HG03520 (cell line): ENCODE data around the gene FLVCR1.
"Not testable (repeated sequence)": the region's sequence is repeated elsewhere in the genome, so short reads cannot be mapped to it uniquely, and the experiment has no call there.

Experiments used
- ATAC-seq: cut with Tn5 transposase; IDR thresholded peaks from one replicate; pipeline ENCODE4 v1.9.1; 2021; ENCODE audit warnings: mild to moderate bottlenecking, moderate library complexity; ENCODE audit not compliant: unreplicated experiment

The FLVCR1 gene

DNA sequence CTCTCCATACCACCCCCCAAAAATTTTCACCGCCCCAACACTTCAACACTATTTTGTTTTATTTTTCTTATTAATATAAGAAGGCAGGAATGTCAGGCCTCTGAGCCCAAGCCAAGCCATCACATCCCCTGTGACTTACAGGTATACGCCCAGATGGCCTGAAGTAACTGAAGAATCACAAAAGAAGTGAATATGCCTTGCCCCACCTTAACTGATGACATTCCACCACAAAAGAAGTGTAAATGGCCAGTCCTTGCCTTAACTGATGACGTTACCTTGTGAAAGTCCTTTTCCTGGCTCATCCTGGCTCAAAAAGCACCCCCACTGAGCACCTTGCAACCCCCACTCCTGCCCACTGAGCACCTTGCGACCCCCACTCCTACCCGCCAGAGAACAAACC is 56.0 kb downstream of the FLVCR1 start:
- ATAC-seq, result not testable (repeated sequence)

DNA sequence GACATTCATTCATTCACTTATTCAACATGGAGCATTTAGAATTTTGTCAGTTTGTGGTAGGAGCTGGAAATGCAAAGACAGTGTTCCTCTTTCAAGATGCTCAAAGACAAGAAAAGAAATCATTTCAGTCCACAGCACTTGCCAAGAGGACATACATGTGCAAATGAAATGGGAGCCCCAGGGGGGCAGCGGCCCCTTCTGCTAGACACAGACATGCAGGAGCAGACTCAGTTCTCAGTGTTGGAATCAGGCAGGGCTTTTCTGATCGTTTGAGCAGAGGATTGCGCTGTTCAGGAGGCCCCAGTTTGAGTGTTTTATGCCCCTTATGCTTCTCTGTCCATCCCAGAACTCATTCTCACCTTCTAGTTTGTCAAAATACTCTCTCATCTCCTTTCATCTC is 56.7 kb downstream of the FLVCR1 start:
- no peak for ATAC-seq

DNA sequence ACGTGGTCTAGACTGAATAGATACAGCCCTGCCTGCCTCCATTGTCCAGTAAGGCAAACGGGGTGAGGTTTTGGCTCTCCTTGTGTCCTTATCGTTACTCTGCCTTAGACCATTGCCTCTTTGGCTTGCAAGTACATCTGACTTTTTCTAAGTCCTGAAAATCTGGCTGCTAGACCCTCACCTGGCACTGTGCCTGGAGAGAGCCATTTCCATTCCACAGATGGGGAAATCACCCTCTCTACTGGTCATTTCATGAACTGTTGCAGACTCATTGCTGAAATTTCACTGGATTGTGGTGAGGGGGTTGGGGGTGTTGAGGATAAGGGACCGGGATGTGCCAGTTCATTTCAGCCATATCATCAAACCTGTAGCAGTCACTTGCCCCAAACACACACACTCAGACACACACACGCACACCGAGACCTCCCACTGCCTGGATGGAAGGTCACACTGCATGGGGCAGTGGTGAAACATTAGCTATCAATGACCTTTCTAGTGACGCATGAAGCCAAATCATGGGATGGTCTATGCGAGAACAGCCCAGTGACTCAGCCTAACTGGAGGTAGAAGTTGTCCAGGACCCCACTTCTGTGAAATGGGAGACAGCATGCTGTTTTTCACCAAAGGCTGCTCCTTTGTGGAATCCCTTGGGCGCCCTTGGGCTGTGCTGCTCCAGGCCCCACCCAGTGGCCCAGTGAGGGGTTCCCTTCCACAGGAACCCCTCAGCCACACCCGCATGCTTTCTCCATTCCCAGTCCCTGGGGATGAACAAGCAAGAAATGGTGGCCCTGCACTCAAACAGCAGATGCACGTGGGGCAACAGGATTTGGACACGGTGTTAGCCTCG is 57.4 kb downstream of the FLVCR1 start:
- ATAC-seq, result no peak

DNA sequence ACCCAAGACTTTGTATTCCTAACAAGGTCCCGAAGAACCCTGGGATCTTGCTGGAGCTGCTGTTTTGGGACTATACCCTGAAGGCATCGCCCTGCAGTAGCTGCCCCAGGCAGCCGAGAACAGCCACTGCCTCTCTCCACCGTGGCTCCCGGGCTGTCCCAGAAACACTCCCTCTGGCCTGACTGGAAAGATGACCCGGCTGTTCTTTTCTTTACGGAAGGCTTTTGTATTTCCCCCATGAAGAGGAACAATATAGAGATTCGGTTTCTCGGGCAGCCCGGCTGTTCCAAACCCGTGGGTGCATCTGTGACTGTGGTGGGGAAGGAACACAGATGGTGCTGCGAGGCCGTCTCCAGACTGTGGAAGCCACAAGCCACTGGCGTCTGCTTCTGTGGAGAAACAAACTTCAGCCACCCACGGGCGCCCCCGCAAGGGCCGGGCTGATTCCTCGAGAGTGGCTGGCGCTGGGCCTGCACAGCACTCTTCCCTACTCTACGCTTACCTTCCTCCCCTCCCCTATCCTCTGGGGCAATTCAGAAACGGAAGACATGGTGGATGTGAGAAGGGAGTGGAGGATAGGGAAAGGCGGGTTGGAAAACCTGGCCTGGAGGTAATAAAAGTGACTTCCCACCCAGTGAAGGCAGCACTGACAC is 58.5 kb downstream of the FLVCR1 start:
- no peak for ATAC-seq

DNA sequence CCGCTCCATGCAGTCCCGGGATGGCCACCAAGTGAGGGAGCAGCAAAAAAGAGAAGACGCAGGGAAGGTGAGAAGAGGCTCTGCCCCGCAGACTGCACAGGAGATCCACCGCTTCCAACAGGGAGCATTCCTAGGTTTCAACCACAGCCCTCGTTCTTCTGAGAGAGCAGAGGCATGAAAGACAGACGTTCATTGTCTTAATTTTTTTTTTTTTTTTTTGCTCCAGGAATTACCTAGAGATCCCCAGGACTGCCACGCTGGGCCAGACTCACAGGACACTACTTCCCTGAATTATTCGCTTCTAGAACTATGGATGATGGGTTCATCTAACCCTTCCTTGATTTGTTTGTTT is 59.0 kb downstream of the FLVCR1 start:
- no peak for ATAC-seq

DNA sequence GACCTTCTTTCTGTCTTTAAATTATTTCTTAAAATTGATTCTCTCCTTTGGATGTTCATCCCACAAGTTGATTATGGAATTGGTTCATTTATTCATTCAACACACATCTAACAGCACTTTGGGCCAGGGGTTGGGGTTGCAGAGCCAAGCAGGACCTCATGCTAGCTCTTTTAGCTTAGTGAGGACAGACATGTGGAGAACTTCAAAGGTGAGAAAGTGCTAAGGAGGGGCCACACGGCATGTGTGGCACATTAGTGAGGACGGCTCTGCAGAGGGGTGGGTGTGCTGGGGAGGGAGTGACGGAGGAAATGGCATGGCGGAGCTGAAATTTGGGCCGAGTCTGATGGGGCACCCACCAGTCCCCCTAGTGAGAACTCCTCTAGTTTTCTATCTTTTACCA is 59.8 kb downstream of the FLVCR1 start:
- no peak for ATAC-seq

DNA sequence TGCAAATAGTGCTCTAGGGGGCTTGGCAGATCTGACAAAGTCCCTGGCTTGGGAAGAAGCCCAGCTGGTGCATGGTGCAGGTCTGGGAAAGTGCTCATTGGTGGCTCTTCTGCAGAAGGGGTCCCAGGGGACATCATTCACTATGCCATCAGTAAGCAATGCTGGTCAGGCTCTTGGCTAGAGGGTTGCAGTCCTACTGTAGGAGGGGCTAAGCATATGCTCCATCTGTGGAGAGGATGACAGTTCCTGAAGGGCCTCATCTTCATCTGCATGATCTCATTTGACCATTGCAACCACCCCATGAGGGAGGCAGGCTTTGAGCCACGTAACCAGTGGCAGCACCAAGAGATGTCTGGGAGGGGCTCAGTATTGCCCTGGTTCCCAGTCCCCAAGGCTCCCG is 60.7 kb downstream of the FLVCR1 start:
- ATAC-seq, result no peak

DNA sequence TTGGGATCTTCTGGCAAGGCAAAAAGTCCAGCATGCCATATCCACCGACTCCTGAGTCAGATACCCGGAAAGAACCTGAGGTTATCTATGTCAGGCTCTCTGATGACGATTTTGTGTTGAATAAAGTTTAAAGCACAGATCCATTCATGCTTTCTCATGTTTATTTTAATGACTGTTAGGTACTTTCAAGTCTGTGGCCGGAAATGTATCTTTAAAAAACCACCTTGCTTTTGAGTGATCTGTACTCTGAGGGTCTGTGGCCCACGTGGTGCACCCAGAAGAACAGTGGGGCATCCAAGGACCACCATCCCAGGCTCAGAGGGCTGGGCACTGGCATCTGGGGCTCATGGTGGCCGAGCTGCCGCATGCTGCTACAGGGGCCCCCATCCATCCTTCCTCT is 62.2 kb downstream of the FLVCR1 start:
- ATAC-seq, result no peak

DNA sequence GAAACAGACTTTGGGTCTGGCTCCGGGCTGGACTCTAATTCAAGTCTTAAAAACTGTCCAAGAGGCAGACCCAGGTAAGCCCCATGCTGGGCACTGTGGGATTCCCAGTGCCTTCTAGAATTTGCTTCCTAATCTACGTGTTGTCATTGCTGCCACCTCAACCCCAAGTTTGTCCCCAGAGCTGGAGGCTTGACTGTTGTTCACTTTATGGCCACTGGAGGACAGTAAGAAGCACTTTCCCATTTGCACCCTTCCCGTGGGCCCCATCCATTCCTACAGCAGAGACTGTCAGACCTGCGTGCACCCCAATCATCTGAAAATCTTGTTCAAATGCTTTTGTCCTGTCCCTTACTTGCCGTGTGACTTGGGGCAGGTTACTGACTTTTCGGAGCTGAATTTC is 62.8 kb downstream of the FLVCR1 start:
- no peak for ATAC-seq

DNA sequence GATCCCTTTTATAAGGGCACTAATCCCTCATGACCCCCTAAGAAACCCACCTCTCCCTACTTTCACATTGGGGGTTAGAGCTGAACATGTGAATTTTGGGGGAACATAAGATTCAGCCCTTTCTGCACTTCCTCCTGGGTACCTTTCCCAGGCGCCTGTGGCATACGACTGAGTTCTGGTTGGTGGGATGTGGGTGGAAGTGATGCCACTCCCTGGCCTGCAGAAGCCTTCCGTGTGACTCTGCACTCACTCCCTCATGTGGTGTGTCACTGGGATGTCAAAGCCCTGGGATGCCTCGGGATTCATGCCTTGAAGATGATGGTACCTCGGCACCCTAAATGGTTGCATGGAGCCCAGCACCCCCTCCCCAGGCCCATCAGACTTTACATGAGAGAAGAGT is 63.9 kb downstream of the FLVCR1 start:
- no peak for ATAC-seq

DNA sequence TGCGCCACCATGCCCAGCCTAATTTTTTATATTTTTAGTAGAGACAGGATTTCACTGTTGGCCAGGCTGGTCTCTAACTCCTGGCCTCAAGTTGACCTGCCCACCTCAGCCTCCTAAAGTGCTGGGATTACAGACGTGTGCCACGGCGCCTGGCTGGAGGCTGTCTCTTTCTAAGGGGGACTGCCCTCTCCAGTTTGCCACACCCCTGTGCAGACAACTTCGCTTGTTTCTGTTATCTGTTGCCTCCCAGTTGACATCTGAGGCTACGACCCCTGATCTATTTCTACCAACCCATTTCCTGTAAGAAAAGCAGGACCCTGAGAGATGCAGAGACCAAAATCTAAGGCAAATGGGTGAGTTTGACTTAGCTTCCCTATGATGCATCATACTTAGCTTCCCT is 68.3 kb downstream of the FLVCR1 start:
- ATAC-seq, result no peak

DNA sequence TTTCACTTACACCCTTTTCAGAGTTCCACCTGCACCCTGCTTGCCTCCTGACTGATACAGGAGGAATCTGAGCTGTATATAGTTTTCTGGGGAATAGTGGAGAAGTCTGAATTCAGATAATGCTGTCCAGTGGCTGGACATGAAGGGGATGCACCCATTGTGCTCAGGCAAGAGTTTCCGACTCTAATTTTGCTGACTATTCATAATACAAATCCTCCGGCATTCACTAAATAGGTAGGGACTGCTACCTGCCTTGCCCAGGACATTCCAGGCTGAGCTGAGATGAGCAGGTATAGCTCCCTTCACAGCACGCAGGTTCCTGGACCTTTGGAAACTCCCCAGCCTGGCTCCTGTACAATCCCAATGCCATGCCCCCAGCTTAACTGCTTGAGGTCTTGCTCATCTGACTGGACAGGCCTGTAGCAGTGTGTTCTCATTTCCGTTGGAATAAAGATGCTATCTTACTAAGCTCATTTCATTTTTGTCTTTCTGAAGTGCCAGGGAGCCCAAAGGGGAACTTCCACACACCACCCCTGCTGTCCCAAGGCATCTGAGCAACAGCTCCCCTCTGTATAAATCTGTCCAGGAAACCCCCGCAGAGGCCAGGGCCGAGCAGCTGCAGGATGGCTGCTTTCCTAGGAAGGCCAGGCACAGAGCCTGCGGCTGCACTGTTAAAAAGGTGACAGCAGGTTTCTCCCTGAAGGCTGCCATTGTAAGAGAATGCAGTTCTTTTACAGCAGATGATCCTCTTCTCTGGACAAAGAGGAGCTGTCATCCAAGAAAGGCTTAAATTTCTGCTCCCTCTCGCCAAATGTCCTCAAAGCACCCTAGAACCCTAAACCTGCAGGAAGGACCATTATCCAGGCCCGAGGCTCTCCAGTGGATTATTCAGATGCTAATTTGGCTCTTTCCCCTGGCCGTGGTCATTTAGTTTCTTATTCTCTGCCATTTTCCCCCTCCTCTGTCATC is 70.5 kb downstream of the FLVCR1 start:
- ATAC-seq, result peak; percentile 49

DNA sequence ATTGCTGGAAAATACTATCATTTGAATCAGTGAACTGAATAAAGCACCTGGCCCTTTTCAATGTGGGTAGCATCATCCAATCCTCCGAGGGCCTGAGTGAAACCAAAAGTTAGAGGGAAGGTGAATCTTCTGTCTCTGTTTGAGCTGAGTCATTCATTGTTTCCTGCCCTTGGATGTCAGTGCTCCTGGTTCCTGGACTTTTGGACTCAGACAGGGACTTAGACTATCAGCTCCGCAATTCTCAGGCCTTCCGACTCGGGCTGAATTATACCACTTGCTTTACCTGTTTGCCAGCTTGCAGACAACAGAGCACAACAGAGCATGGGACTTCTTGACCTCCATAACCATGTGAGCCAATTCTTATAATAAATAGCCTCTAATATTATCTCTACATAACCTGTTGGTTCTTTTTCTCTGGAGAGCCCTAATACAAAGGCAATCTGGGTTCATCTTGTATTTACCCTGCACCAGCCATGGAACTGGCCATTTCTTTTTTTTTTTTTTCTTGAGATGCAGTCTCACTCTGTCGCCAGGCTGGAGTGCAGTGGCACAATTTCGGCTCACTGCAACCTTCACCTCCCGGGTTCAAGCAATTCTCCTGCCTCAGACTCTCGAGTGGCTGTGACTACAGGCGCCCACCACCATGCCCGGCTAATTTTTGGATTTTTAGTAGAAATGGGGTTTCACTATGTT is 73.1 kb downstream of the FLVCR1 start:
- ATAC-seq, result no peak

DNA sequence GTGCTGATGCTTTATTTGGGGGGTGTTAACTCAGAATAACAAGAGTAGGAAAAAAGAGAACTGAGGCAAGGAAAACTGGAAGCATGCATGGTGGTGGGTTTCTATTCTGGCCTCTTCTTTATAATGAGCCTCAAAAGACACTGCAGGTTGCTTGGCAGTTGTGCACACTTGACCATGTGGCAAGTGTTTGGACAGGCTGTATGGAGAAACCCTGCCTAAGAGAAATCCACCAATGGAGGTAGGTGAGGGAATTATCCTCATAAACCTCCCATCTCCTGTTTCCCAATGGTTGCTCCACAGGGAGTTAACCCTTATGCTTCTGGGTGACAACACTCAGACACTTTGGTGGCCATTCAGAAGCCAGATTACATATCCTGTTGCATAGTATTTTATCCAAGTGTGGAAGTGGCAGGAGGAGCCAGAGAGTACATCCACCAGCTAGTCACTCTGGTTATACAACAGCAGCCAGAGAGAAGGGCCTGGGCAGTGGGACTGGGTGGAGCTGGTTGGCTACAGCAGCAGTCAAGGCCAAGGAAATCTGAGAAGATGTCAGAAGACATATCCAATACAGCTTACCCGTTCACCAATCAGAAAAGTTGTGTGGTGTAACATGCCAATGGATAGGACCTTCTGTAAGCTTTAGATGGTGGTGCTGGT is 75.9 kb downstream of the FLVCR1 start:
- ATAC-seq, result no peak

DNA sequence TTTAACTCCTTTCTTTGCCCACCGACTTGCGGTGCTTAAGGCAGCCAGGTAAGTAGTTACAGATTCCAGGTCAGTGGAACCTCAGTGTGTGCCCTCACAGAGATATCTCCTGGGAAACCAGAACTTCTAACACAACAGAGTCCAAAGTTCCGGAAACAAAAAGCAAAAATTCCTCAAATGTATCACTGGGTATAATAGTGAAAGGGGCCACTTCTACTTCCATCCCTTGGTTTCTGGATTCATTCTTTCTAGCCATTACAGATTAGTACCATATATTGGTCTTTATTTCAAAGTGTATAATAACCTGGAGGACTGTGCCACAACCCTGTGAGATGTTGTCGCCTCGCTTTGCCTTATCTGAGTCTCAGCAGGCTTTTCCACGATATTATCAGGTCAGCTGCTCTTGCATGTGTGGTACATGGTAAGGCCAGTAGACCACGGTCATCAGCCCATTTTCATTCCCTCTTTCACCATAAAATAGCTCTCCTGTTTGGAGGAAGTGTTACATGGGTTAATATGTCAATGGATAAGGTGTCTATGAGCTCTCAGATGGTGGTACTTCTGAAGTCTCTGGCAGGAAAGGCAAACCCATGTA is 77.4 kb downstream of the FLVCR1 start:
- ATAC-seq, result no peak

DNA sequence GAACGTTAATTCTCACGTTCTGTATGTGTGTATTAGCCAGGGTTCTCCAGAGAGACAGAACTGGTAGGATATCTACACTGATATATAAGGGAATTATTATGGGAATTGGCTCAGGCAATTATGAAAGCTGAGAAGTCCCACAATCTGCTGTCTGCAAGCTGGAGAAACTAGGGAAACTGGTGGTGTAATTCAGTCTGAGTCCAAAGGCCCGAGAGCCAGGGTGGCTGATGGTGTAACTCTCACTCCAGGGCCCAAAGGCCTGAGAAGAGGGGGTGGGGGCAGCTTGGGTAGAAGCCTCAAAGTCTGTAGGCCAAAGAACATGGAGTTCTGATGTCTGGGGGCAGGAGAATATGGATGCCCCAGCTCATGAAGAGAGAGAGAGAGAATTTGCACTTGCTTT is 79.0 kb downstream of the FLVCR1 start:
- ATAC-seq, result no peak

DNA sequence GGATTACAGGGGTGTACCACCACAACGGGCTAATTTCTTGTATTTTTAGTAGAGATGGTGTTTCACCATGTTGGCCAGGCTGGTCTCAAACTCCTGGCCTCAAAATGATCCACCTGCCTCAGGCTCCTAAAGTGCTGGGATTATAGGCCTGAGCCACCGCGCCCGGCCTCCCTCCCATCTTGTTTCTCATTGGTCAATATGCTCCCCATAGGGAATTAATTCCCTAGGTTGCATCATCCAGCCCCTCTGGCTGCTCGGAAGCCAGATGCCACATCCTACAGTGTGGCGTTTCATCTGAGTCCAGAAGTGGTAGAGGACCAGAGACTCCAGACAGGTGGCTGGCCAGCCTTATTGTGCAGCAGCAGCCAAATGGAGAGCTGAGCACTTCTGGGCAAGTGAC is 80.8 kb downstream of the FLVCR1 start:
- no peak for ATAC-seq

DNA sequence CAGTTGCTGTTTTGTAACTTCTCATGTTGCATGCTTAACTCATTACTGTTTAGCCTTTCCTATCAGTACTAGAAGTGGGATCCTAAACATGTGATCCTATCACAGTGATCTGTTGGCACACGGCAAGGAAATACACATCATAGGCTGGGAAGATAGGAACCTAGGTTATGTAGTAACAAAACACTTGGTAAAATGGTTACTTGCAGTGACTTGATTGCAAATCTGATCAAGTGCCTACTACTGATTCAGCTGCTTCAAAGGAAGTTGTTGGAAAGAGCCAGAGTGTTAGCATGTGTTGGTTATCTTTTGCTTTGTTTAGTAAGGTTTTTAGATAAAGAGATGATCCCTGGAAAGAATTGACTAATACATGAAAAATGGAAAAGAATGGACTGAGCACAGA is 83.4 kb downstream of the FLVCR1 start:
- ATAC-seq, result no peak

DNA sequence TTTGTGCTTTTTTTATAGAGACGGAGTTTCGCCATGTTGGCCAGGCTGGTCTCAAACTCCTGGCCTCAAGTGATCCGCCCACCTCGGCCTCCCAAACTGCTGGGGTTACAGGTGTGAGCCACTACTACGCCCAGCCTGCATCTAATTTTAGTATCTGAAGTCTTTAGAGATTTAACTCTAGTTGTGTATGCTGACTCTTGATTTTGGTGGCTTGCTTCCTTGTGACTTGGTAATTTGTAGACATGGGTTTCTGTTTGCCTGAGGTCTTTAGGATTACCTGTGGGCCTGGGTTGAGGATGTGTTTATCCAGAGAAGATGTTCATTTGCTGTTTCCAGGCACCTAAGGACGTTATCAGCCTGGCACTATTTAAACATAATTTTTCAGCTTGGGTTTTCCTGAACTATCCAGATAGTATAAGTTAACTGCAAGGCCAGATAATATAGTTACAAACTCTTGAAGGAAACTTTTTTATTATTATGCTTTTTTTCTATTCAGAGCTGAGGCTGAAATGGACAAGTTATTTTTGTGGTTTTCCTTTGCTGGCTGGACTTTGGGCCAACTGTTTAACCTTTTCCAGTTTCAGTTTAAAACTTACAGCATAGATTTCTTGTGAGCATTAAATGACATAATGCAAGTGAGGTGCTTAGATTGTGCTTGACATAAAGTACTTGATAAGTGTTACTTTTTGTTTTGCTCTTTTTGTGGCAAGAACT is 84.8 kb downstream of the FLVCR1 start:
- no peak for ATAC-seq

DNA sequence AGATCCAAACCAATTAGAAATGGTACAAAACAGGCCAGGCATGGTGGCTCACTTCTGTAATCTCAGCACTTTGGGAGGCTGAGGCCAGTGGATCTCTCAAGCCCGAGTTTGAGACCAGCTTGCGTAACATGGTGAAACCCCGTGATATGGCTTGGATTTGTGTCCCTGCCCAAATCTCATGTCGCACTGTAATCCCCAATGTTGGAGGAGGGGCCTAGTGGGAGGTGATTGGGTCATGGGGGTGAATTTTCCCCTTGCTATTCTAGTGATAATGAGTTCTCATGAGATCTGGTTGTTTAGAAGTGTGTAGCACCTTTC is 85.3 kb downstream of the FLVCR1 start:
- ATAC-seq, result no peak
